ENCODE data around the gene TASP1.
A peak's percentile ranks its signal among the peaks of the same experiment; 100 is the strongest.
"Not testable (repeated sequence)": the region's sequence is repeated elsewhere in the genome, so short reads cannot be mapped to it uniquely, and the experiment has no call there.

Gene TASP1

DNA sequence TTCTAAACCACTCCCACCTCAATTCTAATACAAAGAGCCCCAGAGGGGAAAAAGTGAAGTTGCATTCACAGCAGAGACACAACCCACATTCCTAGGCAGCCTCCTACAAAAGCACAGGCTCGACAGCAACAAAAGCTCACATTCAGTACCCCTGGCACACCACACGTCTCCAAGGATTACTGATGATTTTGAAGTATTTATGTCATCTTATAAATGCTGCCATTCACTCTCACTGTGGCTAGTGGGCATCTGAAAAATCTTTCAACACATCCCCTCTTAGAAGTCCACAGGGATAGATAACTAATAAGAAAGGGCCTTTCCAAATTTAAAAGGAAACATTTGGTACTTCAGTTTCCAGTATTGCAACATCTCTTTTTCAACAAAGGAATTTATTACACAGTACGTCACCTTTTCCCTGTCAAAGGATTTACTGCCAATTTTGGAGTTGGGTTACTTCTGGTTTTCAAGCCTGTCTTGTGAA lies 146.7 kb downstream of the TASP1 start:
- no peak for DNase-seq (ENCODE audit: low spot score)

DNA sequence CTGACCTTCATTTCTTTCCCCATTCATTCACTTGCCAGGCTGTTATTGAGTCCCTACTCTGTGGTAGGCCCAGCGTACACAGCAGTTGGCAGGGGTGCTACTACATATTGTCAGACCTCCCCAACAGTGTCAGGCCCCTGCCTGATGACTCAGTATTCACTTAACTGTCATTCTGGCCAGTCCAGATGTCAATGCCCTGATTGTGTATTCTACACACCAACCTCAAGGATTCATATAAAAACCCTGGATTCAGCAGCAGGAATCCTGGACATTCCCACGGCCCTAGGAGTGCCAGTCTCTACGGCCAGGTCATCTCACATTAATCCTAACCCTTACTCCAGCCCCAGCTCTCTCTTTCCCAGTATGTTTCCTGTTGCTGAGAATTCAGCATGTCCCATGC lies 151.5 kb downstream of the TASP1 start:
- DNase-seq (ENCODE audit: low spot score) = no peak

- no peak for DNase-seq (ENCODE audit: low spot score)
Measured at GRCh38 chr20:13486694-13487093, 152.0 kb downstream of the TASP1 start.

GRCh38 chr20:13485576-13485975 lies 153.2 kb downstream of the TASP1 start:
- no peak for DNase-seq (ENCODE audit: low spot score)

- not testable (repeated sequence) for DNase-seq (ENCODE audit: low spot score)
Measured at GRCh38 chr20:13485019-13485418, 153.7 kb downstream of the TASP1 start.

DNA sequence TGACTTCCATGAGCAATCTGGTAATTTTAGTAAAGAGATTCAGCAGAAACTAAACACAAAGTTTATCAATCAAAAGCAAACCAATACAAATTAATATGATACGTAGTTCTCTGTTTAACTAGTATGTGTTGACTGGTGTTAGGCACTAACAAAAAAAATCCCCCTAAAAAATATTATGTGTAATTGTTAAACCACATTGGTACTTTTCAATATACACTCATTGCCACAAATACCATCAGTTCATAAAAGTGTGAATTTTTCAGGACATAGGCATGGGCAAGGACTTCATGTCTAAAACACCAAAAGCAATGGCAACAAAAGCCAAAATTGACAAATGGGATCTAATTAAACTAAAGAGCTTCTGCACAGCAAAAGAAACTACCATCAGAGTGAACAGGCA lies 155.3 kb downstream of the TASP1 start:
- DNase-seq (ENCODE audit: low spot score) = not testable (repeated sequence)

- DNase-seq (ENCODE audit: low spot score) = no peak
Measured at GRCh38 chr20:13478366-13478765, 160.4 kb downstream of the TASP1 start.

DNA sequence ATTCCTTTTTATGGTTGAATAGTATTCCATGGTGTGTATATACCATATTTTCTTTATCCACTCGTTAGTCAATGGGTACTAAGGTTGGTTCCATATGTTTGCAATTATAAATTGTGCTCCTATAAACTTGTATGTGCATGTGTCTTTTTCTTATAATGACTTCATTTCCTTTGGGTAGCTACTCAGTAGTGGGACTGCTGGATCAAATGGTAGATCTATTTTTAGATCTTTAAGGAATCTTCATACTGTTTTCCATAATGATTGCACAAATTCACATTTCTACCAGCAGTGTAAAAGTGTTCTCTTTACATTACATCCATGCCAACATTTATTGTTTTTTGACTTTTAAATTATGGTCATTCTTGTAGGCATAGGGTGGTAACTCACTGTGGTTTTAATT lies 164.3 kb downstream of the TASP1 start:
- DNase-seq (ENCODE audit: low spot score) = no peak

DNA sequence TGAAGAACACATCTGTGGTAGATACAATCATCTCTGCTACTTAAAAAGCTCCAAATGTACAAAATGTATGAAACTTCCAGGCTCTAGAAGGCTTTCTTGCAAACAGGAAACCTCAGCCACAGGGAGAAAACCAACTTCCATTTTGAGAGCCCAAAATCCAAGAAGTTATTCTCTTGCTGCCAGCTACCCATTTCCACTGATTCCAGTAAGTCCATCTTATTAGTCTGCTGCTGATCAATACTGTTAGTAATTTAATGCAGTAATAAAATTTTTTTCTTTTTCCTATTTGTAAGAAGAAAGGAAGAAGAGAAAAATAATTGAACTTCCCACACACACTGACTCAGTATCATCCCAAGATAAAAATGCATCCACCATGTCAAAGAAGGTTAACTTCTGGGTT lies 169.5 kb downstream of the TASP1 start:
- DNase-seq (ENCODE audit: low spot score) = no peak

DNA sequence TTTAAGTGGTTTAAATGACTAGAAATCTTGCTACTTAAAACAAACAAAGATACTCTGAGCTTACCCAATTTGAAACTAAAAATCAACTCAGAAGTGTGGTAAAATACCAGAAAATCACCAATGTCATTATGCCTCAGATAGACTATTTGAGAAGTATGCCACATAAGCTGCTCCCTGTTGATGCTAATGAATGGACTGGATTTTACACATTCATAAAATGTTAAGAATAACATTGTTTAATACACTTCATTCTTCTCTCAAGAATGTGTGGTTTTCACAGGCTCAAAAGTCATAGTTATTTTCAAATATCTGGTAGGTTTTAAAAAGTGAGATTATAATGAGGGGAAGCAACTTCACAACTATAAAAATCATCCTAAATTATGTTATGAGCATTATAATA lies 170.6 kb downstream of the TASP1 start:
- no peak for DNase-seq (ENCODE audit: low spot score)

DNA sequence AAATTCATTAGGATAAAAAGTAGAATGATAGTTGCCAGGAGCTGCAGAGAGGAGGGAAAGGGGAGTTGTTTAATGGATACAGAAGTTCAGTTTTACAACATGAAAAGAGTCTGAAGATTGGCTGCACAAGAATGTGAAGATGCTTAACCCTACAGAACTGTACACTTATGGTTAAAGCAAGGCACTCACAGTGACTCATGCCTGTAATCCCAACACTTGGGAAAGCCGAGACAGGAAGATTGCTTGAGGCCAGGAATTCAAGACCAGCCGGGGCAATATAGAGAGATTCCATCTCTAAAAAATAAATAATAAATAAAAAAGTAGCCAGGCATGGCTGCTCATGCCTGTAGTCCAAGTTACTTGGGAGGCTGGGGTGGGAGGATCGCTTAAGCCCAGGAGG lies 174.0 kb downstream of the TASP1 start:
- DNase-seq (ENCODE audit: low spot score) = no peak

DNA sequence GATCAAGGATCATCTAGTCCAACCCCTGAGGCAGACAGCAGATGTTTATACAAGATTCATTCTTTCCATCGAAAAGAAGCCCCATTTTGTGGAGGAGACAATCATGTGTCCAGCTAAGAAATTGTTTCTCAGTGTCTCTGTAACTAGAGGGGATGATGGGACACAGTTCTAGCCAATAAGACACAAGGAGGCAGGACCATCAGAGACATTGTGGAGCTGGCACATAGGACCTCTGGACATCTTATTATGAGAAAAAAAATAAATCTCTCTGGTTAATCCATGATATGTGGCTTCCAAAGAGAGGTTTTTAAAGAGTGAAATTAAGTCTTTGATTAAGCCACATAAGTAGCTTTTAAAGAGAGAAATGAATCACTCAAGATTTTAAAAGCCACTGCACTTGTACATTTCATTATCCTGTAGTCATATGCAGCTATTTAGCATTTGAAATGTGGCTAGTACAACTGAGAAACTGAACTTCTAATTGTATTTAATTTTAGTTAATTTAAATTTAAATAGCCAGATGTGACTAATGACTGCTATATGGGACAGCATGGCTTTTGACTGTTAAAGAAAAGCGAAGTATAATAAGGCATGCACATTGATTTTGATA lies 176.8 kb downstream of the TASP1 start:
- no peak for DNase-seq (ENCODE audit: low spot score)

DNA sequence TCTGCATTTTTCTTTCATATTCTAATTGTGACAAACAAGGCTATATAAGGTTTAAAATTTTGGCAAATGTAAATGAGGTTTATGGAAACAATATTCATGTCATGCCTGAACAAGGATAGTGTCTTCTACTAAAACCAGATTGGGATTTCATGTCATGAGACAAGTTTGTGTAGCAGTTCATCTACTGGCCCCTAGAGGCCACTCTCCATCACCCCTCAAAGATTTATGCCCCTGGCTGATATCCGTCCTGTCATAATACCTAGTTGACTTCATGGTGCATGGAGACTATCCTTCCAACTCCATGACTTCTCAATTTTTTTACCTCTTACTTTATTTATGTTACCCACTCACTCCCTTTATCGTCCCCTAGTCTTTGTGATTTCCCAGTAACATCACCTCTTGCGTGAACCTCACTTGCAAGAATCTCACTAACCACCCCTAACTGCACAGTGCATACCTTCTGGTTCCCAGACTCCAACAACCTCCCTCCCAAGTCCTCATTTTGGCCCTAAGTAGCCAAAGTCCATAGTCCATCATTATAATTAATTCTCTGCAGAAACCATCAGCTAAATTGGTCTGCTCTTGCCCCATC lies 179.8 kb downstream of the TASP1 start:
- peak; percentile 68 for DNase-seq (ENCODE audit: low spot score)

- no peak for DNase-seq (ENCODE audit: low spot score)
Measured at GRCh38 chr20:13457487-13457886, 181.2 kb downstream of the TASP1 start.

- no peak for DNase-seq (ENCODE audit: low spot score)
Measured at GRCh38 chr20:13455713-13456112, 183.0 kb downstream of the TASP1 start.

GRCh38 chr20:13453367-13453766 lies 185.4 kb downstream of the TASP1 start:
- no peak for DNase-seq (ENCODE audit: low spot score)

- no peak for DNase-seq (ENCODE audit: low spot score)
Measured at GRCh38 chr20:13452470-13453124, 186.1 kb downstream of the TASP1 start.

- no peak for DNase-seq (ENCODE audit: low spot score)
Measured at GRCh38 chr20:13449868-13450434, 188.8 kb downstream of the TASP1 start.

GRCh38 chr20:13447385-13448180 lies 191.1 kb downstream of the TASP1 start:
- no peak for DNase-seq (ENCODE audit: low spot score)

GRCh38 chr20:13443690-13444089 lies 195.0 kb downstream of the TASP1 start:
- no peak for DNase-seq (ENCODE audit: low spot score)

GRCh38 chr20:13442986-13443385 lies 195.7 kb downstream of the TASP1 start:
- DNase-seq (ENCODE audit: low spot score) = no peak

DNA sequence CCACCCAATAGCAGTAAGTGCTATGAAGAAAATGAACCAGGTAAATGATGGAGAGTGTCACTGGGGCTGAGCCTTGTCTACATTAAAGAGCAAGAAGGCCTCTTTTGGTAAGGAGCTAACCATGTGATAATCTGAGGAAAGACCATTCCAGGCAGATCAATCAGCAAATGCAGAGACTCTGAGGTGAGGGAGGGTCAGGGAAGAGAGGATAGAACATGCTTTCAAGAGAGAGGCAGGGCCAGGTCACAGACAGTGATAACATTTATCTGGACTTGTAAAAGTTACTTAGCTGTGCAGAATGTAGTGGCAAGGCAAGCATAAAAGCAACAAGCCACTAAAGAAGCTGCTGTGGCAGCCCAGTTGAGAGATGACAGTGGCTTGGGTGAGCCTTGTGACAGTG lies 197.3 kb downstream of the TASP1 start:
- no peak for DNase-seq (ENCODE audit: low spot score)

Measured in D341Med (cell line).